HG02970 (cell line): ENCODE measurements around the gene PTPRZ1.

Source experiments
- ATAC-seq: cut with Tn5 transposase; IDR thresholded peaks from one replicate; pipeline ENCODE4 v1.9.1; 2021; ENCODE audit warnings: mild to moderate bottlenecking, moderate library complexity, moderate number of reproducible peaks; ENCODE audit not compliant: unreplicated experiment, low FRiP score

PTPRZ1 gene

DNA sequence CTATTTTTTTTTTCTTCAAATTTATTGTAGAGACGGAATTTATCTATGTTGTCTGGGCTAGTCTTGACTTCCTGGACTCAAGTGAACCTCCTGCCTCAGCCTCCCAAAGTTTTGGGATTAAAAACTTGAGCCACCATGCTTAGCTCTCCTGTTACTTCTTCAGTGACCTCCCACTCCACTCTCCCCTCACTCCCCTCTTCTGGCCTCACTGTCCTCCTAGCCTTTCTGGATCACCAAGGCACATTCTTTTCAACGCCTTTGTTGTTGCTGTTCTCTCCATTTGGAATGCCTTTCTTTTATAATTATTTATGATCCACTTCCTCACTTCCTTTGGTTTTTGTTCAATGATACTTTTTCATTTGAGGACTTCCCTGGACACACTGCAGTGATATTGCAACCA lies 17.9 kb downstream of the PTPRZ1 start:
- ATAC-seq = no peak

DNA sequence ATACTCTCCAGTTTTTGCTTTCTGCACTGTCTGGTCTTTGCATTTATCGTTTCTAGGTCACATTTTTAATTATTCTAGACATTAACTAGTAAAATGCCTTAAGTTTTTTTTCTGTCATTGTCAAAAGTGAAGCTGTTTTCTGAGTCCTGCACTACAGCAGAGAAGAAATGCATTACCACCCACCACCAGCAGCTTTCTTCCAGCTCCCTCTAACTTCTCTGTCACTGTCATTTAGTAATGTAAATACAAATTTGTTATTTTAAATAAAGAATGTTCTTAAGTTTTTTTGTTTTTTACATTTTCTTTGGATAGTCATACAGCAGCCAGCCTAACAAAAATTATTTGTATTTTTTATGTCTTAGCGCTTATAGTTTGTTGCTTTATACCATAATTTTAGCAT lies 18.8 kb downstream of the PTPRZ1 start:
- no peak for ATAC-seq

DNA sequence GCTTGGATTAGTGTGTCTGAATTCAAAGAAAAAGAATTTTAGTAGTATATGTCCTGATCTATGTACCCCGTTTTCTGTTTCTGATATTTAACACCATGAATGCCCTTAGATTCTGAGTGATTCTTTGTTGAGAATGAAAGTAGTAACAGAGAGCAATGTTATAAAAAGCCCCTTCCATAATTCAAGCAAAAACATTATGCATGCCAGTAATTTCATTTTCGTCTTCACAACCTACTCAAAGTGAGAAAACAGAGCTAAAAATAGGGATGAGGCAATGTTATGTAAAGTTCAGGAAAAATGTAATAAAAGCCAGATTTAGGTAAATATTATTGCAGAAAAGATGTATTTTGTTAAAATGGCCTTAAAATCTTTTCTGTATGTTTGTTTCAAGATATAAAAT lies 28.1 kb downstream of the PTPRZ1 start:
- ATAC-seq = peak; percentile 57

DNA sequence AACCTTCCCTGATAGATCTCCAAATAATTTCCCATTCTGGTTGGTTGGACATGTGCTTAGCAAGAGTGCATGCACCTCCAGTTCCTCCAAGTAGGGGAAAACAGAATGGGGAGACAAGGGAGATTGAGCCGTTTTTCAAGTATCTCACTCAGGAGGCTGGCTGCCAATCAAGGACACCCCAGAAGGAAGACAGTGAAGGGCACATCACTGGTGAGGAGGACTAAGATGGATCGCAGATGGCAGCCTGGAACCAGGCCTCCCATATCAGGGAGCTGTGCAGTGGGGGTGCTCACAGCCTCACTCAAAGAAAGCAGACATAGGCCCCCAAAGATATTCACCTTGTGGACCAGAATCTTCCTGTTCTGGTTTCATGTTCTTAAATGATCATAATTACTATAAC lies 31.2 kb downstream of the PTPRZ1 start:
- no peak for ATAC-seq

DNA sequence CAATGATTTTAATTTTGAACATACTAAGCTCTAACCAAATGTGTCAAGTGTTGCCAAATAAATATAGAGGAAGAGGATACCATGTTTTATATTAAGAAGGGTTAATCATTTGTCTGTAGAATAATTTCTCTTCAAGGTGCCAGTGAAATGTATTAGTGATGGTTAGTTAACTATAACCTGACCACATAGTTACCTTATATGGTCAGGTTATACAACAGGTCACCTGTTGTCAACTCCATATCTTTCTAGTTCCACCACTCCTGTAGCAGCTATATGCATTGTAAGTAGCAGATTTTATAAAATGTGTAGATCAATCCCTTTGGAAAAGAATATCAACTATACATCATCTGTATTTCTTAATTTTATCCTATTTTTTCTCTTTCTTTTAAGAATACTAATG lies 35.1 kb downstream of the PTPRZ1 start:
- ATAC-seq = no peak

DNA sequence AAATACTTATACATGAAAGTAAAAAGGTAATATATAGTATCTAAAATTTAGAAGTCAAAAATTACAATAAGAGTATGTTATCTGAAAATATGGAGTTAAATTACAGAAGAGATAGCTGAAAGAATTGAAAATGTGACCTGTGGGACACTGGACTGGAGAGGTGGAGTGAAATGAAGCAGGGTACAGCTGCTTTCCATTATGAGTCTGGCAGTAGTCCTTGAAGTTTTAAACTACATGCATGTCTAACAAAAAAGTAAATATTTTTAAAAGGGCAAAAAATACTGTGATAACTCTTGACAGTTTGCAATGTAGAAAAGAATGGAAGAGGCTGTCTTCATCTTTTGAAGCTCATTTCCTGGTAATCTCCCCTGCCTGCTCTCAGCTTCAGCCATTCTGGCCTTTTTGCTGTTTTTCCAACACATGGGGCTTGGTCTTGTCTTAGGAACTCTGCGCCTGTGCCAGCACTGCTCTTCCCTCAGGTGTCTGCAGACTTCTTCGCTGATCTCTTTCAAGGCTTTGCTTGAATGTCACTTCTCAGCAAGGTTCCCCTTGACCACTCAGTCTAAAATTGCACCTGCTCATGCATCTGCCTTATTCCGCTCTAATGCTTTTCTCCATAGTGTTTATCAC lies 36.9 kb downstream of the PTPRZ1 start:
- ATAC-seq = no peak

DNA sequence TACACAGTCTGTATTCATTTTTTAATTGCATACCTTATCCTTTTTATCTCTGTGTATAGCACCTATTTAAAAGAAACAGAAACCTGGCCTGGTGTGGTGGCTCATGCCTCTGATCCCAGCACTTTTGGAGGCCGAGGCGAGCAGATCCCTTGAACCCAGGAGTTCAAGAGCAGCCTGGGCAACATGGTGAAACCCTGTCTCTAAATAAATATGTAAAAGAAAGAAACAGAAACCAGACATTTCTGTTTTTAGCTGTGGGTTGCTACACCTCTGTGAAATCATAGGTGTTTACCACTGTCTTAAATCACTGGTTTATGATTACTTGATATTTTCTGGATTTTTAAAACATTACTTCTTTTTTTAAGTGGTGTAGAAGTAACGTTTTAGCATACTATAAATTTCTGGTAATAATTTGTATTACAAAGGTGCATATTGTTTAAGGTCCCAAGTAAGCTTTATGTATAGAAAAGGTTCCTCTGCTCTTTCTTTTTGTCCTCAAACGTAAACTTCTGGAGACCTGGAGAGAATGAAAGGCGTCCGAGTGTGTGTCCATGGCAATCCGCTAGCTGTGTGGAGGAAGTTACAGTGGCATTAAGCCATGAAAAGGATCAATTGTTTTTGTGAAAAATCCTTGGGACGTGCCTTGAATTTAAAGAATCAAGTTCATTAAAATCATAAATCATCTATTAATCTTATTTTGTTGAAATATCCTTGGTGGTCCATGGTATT lies 41.1 kb downstream of the PTPRZ1 start:
- ATAC-seq = no peak

DNA sequence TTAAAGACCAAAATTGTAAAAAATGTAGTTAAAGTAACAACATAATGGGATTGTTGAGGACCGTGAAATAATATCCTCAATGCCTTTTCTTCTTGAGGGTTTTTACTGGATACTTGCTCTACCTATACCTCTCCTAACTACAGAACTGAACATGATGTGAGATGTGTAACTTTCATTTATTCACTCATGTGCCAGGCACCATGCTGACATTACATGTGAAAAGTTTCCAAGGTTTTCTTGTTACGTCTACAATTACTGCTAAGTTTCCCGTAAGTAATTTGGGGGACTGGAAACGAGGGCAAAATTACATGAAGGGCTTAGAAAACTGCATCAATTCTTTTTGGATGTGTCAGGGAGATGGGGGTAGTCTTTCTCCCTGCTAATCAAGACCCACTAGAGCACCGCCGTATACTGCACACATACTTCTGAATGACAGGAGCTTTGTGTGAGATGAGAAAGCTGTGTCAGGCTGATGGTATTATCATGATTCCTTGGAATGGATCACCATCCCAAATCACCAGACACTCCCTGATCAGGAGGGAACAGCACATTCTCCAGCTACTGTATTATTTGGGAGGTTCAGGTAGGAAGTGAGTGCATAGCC lies 41.8 kb downstream of the PTPRZ1 start:
- ATAC-seq = no peak

DNA sequence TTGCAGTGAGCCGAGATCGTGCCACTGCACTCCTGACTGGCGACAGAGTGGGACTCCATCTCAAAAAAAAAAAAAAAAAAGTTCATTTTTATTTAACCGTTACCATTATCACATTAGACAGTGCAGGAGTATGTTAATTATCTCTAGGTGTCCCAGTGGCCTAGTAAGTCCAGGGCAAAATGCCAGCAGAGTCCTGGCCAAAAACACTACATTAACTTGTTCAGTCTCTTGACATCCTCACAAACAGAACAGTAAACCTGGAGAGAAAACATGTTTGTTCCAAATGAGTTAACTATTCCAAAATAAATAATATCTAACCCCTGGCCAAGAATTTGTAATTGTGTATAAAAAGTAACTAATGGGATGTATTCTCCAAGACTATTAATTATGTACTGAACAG lies 43.2 kb downstream of the PTPRZ1 start:
- ATAC-seq = no peak

DNA sequence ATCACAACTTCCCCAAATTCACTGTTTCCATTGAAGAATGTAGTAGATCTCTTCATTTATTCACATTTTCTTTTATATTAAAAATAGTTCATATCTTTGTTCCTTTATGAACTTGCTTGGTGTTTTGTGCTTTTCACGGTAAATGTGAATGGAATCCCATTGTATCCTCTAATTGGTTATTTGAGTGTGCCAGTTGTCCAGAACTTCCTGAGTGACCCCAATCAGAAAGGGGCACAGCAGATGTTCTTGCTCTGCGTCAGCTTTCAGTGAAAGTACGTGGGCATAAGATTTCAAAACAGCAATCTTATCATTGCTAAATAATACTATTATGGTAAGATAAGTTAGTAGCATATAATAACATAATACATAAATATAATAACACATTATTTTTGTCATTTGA lies 47.0 kb downstream of the PTPRZ1 start:
- ATAC-seq = no peak

DNA sequence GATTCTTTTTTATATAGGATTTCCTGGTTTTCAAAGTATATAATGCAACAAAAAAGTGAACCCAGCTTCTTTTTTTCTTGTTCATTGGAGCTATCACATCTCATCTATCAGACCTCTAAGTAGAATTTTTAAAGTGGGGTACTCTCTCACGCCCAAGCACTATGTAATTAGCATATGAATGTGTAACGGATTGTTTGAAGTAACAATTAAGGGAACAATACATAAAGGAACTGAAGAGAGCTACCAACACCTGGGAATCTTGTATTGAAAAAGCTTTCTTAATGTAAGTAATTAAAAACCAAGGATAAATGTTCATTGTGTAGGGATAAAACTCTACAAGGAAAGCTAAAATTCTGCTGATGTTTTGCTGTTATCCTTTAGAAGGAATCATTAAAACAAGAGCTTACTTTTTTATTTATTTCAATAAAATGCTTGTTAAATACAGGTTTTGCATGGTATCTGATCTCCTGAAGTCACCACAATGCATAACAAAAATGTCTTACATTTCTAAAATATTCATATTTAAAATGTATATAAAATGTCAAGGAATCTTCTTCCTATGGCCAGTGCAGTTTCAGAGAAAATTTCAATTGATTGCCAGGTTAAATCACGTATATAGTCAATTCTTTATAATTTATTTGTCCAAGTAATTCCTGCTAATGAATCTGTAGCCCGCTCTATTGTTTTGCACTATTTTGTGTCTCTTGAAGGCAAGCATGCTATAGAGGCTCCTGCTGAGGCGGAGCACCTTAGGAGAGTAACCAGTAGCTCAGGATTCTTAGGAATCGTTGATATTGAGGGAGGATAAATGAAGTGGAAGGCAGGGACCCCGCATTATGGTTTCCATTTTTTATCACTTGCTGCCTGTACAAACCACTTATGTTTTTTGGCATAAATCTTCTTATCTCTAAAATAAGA lies 51.6 kb downstream of the PTPRZ1 start:
- ATAC-seq = no peak

DNA sequence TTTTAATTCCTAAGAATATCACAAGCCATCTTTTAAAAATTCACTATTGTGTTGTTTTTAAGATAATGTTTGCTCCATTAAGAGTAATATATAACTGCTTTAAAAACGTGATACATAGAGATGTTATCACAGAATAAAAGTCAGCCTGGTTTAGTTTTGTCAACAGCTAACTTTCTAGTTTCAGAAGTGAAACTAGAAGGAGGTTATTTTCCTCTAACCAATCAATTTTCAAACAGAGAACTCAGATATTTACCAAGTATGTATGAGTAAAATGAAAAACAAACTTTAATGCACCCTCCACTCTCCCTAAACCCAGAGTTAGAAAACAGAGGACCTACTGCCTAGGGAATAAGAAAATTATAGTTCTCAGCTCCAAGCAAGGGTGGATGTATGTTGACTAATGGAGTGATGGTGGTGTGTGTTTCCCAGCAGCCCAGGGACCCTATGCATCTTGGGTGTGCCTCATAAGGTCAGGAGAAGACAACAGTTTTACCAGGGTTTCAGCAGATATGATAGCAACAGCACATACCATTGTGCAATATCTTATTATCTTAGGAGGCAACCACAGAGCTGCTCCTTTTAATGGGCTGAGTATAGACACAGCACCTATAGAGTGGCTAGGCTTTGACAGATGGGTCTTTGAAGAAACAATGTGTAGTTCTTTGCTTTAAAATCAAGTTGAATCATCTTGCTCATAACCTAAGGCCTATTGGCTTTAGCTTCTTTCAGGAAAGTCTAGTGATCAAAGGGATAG lies 58.4 kb downstream of the PTPRZ1 start:
- no peak for ATAC-seq

DNA sequence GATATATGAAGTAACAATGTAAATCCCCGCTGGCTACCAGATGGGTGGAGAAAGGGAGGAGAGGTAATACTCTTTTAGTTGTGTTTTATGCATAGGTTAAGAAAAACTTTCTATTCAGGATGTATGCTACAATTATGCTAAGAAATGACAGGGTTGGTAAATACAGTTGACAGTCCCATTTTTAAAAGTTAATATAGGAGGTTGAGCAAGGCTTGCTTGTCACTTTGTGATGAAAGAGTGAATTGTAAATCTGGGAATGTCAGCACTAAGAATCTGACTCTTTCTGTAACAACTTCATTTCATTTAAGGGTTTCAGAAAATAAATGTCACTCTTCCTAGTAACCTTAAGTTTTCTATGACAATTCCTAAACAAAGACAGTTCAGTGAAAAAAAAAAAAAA lies 59.8 kb downstream of the PTPRZ1 start:
- ATAC-seq = no peak

DNA sequence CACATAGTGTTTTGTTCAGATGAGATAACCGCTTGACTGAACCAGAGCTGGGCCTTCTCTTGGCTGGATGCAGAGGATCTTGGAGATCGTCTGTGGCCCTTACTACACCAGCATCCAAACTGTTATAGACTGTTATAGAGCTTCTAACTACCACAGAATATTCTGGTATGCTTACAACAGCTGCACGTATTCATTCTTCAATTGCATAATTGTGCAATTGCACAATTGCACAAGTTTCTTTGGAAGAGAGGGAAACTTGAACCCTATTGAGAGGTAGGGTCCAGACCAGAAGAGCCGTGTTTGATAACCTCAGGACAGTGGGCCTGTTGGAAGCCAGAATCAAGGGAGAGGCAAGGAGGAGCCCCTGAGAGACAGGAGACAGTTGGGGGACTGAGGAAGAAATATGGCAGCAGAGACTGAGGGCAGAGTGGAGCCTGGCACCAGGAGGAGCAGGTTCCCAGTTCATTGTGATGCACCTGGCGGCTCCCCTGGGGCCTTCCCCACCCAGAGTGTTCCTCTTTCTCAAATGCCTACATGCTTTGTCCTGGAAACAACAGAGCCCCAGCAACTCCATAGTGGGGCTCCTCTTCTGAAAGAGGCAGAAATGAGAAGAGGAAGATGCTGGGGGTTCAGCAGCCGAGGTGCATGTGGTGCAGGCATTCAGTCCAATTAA lies 64.1 kb downstream of the PTPRZ1 start:
- no peak for ATAC-seq

DNA sequence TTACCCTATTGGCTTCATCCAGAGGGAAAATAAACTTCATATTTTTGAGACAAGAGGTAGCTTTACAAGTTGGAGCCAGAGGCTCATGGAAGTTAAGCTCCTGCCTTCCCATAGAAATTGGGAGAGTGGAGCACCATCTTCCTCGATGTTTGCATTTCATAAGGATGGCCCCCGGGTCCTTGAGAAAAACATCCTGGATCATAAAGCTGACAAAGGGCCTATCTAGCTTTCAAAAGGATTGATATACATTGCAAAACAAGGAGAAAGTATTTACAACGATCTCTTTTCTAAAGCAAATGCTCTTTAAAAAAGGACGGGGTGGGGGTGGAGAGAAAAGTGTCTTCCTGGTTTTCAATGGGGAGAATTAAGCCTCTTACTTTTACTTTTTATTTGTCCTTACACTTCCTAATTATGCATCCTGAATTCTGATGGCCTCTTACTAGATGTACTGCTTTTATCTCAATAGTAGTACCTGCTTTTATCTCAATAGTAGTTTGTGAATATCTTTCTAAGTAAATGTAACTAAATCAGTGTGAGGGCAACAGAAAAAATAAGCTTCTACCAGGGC lies 65.6 kb downstream of the PTPRZ1 start:
- ATAC-seq = no peak

DNA sequence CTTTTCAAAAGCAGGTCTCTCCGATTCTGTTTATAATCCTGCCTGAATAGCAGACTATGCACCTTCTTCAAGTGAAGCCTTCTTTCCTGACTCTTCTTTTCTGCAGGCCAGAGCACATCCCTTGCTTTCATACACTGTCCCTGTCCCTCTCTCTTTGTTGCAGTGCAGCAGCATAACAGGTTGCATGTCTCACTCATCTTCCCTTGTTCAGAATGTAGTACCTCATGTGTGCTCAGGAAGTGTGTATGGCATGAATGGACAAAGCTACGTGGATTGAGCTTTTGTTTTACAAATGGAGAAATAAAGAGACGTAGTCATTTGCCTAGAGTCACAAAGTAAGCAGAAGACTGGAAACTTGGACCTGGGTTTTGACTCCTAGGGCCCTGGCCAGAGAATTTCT lies 68.0 kb downstream of the PTPRZ1 start:
- no peak for ATAC-seq

DNA sequence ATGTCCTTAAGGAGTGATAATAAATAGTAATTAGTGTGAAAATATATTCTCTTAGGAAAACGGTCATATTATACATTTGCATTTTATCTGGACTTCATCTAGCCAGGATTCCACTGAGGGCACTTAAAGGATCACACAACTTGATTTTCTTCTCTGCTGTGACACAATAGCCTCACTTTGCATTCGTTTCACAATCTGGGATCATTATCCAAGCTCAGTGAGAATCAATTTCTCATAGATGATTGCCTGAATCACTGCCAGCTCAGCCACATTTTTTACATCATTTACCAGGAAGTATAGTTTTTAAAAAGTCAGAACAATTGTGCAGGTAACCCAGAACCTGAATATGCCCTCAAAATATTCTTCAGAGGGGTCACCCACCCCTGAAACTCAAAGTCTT lies 68.9 kb downstream of the PTPRZ1 start:
- no peak for ATAC-seq

DNA sequence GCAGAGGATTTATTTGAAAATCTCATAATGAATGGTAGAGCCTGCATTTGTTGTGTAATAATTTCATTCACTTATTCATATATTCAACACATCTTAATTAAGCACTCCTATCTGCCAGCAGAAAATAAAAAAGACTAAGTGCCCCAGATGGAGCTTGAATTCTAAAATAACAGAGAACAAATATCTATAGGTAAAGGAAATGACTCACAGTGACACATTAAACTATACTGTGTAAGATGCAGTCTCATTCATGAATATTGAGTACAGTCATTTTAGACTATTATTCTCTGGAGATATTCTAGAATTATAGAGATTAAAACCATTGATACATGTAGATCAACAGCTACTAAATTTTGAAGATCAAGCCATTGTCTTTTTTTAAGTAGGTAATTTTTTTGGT lies 72.1 kb downstream of the PTPRZ1 start:
- ATAC-seq = no peak

DNA sequence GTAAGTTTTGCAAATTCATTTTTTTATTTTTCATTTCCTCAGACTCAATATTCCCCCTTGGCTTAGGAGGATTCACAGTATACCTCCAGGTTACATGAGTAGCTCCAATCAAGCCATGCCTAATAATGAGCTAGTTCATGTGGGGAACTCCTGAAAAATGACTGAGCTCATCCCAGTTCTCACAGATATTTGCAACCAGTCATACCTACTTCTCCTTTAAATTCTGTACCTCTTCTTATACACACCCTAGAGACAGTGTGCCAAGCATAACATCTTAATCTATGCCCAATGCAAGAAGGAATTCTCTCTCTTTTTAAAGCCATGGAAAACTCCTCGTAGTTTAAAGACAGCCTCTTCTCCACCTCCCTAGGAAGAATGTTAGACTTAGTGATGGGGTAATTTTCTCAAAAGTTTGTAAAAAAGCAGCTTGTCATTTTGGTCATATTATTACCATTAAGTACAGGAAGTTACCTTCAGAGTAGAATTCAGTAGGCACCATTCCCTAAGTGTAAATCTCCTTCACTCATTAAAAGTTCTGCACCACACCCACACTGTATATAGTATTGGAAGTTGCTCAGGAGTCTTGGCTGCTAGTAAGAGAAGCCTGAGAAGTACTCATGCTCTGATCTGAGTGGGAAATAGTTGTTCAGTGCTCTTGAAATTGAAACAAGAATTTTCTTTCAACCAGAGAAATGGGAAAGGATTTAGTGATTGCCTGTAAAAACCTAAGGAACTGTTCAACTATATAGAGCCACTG lies 72.7 kb downstream of the PTPRZ1 start:
- no peak for ATAC-seq
